DMS114 treated with DMSO at 0.1 percent for 48 hours (cell line): ENCODE results near the gene TRIM50.
"Not testable (repeated sequence)": the region's sequence is repeated elsewhere in the genome, so short reads cannot be mapped to it uniquely, and the experiment has no call there.

Source experiments
- DNase-seq: peaks from one replicate; lab custom pipeline; 2025; ENCODE audit not compliant: unreplicated experiment; lab: John Stamatoyannopoulos, UW

Gene TRIM50

DNA sequence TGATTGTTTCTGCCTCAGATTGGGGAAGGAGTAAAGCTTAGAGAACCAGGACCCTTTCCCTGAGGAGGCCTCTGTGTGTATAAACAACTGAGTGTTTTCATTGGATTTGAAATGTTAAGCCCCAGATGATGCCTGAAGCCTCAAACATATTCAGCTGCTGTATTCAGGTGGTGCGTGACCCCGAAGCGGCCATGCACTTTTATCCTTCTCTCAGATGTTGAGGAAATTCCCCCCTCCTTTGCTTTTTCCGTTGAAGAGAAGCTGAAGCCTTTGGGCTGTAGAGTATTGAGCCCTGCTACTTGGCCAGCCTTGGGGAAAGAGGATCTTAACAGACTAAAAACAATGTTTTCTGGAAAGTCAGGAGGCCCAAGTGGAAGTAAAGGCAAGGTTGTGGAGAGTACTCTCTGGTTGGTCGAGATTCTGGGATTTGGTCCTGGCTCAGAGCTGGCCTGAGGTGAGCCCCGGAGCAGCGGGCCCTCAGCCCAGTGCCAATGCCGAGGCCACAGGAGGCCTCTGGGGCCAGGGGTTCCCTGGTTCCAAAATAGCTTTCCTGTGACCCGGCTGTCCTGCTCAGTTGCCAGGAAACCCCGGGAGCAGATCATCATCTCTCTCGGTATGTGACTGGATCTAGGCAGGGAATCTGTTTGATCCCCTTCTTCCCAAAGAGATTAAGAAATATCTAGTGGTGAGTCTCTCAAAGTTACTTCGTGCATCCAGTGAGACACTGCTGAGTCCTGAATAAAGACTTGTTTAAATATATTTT lies 22.6 kb upstream of the TRIM50 start:
- DNase-seq: no peak

DNA sequence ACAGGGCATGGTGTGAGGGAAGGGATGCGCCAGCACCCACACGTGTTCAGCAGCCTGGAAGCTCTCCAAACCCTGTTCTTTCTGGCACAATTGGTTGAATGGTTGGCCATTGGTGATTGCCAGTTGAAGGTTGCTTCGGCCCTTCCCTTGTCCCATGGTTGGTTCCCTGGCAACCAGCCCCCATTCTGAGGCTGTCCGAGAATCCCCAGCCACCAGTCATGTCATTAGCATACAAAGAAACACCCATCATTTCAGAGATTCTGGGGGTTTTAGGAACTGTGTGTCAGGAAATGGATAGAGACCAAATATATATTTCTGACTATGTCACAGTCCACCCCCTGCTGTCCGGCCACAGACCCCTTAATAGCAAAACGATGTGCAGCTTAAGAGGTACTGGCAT lies 21.9 kb upstream of the TRIM50 start:
- no peak for DNase-seq

DNA sequence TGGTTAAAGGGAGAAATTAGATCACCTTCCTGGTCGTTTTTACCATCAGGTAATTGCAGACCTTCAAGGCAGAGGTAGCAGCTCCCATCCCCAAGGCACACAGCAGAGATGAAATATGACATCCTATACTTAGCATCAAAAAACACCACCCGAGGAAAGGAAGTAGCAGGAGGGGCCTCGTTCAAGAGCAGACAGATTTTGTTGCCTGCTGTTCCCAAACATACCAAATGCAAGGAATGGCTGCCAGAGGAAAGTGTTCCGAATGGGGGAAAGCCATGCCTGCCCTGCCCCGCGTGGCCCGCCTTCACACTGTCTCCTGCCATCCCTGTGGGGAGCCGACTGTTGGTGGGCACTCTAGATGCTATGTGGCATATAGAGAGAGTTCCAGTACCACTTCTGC lies 18.1 kb upstream of the TRIM50 start:
- DNase-seq: no peak

DNA sequence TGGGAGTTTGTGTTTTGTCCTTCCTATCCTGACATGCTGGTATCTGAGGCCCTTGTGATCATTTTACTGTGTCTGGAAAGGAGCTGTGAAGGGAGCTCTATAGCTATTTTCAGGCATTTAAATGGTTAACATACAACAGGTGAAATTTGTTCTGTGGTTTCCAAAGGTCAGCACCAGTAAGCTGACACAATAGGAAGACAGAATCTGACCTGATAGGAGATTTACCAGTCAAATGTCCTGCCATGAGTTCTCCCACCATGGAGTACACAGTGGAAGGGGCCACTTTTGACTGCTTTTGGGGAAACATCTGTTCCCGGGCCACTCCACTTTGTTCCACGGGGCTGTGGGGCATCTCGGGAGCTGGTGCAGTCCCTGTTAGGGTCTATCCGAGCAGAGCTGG lies 17.7 kb upstream of the TRIM50 start:
- DNase-seq: no peak

DNA sequence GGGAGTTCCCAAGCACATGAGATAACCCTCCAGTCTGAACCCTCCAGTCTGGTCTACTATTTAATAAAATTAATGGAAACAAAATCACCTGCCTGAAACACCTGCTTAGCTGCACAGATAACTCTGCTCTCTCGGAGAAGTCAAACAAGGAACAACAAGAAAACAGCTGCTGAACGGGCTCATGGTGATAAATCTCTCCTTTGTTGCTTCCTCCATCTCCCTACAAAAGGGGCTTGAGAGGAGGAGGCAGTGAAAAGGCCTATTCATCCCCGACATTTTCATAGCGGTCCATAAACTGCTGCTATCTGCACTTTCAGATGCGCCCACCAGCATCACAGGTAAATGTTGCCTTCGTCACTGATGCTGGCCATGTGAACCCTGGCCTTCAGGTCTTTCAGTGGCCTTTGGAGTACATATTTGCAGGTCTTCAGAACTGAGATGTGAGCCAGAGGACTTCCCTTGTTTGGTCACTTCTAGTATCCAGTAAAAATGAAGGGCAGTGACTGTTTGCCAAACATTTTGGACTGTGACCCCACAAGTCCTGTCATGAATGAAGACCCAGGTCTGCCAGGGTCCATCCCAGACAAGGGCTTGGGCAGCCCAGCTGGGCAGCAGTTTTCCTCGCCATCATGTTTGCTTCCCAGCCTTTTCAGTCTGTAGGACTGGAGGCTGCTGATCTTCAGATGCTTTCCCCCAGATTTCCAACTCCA lies 15.9 kb upstream of the TRIM50 start:
- no peak for DNase-seq

GRCh38 chr7:73342645-73343044 lies 14.8 kb upstream of the TRIM50 start:
- peak; percentile 46 for DNase-seq

DNA sequence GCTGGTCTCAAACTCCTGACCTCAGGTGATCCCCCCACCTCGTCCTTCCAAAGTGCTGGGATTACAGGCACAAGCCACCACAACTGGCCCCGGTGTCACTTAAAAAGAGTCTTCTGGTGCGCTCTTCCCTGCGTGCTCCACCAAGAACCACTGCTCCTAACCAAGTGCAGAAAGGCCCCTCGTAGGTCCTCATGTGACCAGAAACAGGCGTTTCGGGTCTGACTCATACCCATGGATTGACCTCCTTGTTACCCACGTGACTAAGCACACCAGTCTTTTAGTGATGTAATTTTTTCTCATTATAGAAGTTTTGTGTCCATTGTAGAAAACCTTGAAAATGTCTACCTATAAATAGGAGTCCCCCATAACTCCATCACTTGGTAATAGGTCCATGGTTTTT lies 14.0 kb upstream of the TRIM50 start:
- no peak for DNase-seq

DNA sequence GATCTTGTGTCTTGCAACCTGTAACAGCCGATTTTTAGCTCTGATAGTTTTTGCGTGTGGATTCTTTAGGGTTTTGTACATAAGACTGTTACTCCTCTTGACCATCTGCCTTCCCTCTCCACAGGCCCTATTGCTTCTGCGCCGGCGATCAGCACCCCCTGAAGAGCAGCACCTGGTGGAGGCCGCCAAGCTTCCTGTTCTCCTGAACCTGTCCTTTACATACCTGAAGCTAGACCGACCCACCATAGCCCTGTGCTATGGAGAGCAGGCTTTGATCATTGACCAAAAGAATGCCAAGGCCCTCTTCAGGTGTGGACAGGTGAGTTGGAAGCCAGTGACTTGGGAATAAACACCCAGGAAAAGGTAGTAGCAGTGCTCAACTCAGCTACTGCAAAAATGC lies 12.6 kb upstream of the TRIM50 start:
- DNase-seq: no peak

GRCh38 chr7:73338321-73338720 lies 10.4 kb upstream of the TRIM50 start:
- DNase-seq: no peak

DNA sequence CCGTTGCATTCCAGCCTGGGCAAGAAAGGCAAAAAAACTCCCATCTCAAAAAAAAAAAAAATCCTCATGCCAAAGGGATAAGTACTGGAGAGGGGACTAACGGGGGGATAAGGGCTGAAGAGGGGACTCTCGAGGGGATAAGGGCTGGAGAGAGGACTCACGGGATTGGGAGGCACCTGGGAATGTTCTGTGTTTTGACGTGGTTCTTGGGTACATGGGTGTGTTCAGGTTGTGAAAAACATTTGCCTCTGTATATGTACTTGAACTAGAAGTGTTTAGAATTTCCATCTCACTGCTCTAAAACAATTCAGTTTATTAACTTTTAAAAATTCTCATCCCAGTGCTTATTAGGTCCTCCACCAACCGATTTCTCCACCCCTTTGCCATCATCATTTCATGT lies 4.6 kb upstream of the TRIM50 start:
- no peak for DNase-seq

GRCh38 chr7:73330772-73331171 lies 2.9 kb upstream of the TRIM50 start:
- no peak for DNase-seq

- DNase-seq: no peak
Observed at GRCh38 chr7:73329861-73330581, 2.1 kb upstream of the TRIM50 start.

- no peak for DNase-seq
Observed at GRCh38 chr7:73328696-73329095, 814 bp upstream of the TRIM50 start.

- DNase-seq: not testable (repeated sequence)
Observed at GRCh38 chr7:73327449-73327848, 433 bp downstream of the TRIM50 start.

GRCh38 chr7:73325424-73325823 lies 2.5 kb downstream of the TRIM50 start:
- not testable (repeated sequence) for DNase-seq

DNA sequence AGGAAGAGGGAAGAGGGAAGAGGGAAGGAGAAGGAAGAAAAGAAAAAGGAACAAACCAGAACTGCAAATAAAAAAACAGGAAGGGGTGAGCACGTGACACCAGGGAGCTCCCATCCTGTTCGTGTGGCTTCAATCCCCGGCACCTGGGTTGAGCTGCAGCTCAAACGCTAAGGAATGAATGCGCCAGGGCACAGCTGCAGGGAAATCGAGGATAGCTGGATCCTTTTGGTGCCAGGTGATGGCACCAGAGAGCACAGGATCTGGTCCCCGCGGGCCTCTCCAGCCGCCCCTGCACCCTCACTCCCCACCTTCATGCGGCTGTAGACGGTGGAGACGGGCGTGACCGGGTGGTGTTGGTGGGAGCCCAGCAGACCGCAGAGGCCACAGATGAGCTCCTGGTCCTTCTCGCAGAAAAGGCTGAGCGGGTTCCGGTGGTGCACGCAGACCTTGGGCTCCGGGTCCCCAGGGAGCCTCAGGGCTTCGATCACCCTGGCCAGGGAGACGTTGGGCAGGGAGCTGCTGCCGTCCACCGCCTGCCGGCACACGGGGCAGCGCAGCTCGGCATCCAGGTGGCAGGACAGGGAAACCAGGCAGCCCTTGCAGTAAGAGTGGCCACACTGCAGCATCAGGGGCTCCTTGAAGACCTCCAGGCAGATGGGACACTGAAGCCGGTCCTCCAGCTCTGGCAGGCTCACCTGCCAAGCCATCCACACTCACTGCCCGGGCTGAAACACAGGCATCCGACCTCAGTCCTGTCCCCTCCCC lies 3.6 kb downstream of the TRIM50 start:
- DNase-seq: peak; percentile 3

DNA sequence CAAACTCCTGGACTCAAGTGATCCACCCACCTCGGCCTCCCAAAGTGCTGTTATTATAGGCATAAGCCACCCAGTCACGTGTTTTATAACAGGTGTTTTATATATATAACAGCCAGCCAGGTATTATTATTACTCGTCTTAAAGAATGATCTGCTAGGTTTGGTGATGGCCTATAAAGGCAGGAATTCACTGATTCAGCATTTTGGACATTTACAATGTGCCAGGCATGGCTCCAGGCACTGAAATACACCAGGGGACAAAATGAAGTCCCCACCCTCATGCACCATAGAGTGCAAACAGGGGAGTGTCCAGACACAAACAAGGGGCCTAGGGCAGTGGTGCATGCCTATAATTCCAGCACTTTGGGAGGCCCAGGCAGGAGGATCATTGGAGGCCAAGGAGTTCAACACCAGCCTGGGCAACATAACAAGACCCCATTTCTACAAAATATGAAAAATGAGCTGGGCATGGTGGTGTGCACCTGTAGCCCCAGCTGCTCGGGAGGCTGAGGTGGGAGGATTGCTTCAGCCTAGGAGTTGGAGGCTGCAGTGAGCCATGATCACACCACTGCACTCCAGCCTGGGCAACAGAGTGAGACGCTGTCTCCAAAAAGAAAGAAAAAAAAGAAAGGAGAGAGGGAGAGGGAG lies 4.3 kb downstream of the TRIM50 start:
- DNase-seq: not testable (repeated sequence)

DNA sequence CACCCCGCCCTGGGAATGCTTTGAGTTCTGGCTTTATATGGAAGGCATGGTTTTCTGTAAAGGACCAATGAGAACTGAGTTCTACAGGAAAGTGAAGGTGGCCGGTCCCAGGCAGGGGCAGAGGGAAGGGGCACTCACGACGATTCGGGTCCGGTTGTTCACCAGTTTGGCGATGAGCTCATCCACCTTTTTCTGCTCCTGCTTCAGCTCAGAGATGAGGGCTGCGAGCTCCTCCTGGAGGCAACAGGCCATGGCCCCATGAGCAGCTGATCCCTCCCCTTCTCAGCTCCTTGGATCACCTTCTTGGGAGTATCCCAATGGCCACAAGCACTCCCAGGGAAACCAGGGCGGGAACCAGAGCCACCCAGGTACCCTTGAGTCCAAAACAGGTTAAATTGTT lies 7.9 kb downstream of the TRIM50 start:
- DNase-seq: not testable (repeated sequence)

GRCh38 chr7:73319541-73319940 lies 8.3 kb downstream of the TRIM50 start:
- DNase-seq: not testable (repeated sequence)

DNA sequence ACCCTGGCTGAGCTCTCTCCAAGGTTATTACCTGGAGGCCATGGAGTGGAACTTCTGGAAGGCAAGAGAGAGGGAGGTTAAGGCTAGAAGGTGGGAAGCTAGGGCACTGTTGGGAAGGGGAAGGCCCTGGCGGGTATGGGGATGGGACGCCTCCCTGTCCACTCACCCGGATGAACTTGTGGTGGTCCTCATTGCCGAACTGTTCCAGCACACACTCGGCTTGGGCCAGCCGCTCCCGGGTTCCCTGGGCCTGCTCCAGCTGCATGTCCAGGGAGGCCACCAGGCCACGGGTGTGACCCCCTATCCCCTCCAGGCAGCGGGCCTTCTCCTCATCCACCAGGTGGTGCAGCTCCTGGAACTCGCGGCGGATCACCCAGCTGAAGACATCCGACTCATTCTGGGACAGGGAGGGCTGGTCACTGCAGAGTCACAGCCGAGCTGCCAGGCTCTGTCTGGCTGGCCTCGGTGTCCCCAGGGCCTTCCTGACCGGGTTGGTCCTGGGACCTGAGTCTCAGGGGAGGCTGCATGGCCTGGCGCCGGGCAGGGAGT lies 9.2 kb downstream of the TRIM50 start:
- not testable (repeated sequence) for DNase-seq
